Activated naive CD4-positive, alpha-beta T cell treated with anti-CD3 and anti-CD28 coated beads, Interleukin-2, amount 50 U/mL, for 24 hours (primary cell): Measurements from ENCODE around the gene DIS3L2.
"Not testable (repeated sequence)": the region's sequence is repeated elsewhere in the genome, so short reads cannot be mapped to it uniquely, and the experiment has no call there.

Source experiments
- H3K27ac Mint-ChIP-seq: one replicate; pipeline ENCODE4 v1.8.0; 2021; ENCODE audit warnings: mild to moderate bottlenecking, mixed read lengths
- H3K27me3 Mint-ChIP-seq: one replicate; pipeline ENCODE4 v1.8.0; 2021; ENCODE audit warnings: mixed read lengths
- H3K36me3 Mint-ChIP-seq: one replicate; pipeline ENCODE4 v1.8.0; 2021; ENCODE audit warnings: mixed read lengths
- H3K4me1 Mint-ChIP-seq: one replicate; pipeline ENCODE4 v1.8.0; 2021; ENCODE audit warnings: mixed read lengths
- H3K4me3 Mint-ChIP-seq: one replicate; pipeline ENCODE4 v1.8.0; 2021; ENCODE audit warnings: mild to moderate bottlenecking, mixed read lengths
- H3K9me3 Mint-ChIP-seq: one replicate; pipeline ENCODE4 v1.8.0; 2021; ENCODE audit warnings: mixed read lengths

Gene DIS3L2

GRCh38 chr2:232333361-232334135, 372.0 kb downstream of the DIS3L2 start:
- Mint-ChIP-seq H3K27me3 (no peaks in the 10 kb centered on the region), H3K36me3 (no peaks in the 10 kb centered on the region), H3K9me3 (no peaks in the 10 kb centered on the region), H3K4me3 (no peak overlapping the region), H3K27ac (peak overlapping the region; percentile 65), H3K4me1 (no peaks in the 10 kb centered on the region)

GRCh38 chr2:232334136-232334884, 372.8 kb downstream of the DIS3L2 start:
- not testable (repeated sequence) for H3K4me1 Mint-ChIP-seq, H3K4me3 Mint-ChIP-seq, H3K27ac Mint-ChIP-seq, H3K36me3 Mint-ChIP-seq, H3K9me3 Mint-ChIP-seq, H3K27me3 Mint-ChIP-seq

- H3K36me3 Mint-ChIP-seq, H3K9me3 Mint-ChIP-seq, H3K4me3 Mint-ChIP-seq, H3K4me1 Mint-ChIP-seq, H3K27me3 Mint-ChIP-seq, H3K27ac Mint-ChIP-seq: not testable (repeated sequence)
These were observed 373.3 kb downstream of the DIS3L2 start for GRCh38 chr2:232334885-232335205.

DNA sequence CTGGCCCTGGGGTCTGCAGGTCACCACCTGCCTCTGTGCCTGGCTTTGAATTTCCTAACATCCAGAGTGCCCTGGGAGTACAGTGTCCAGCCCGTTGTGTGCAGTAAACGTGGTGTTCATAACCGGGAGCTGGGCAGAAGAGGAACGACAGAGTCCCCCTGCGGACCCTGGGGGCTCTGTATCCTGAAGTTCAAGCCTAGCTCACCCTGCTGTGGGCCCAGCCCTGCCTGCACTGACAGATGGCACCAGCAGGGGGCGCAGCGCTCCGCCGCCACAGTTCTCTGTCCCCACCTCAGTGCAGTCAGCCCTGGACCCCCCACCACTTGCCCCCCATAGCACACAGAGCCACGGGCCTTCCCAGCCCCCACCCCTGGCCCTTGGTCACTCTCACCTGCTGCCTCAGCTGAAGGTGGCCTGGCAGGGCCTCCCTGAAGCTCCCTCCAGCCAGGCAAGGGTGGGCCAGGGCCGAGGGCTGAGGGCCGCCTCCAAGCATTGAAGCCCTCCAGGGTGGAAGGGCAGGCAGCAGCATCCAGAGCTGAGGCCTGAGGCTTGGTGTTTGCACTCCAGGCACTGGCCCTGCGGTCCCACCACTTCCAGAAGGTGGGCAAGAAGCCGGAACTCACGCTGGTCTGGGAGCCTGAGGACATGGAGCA, 373.8 kb downstream of the DIS3L2 start:
- not testable (repeated sequence) for H3K4me1 Mint-ChIP-seq, H3K27ac Mint-ChIP-seq, H3K36me3 Mint-ChIP-seq, H3K27me3 Mint-ChIP-seq, H3K9me3 Mint-ChIP-seq, H3K4me3 Mint-ChIP-seq

- H3K36me3 Mint-ChIP-seq = no peaks in the 10 kb centered on the region
- H3K27me3 Mint-ChIP-seq = no peaks in the 10 kb centered on the region
- no peak overlapping the region for H3K27ac Mint-ChIP-seq
- no peaks in the 10 kb centered on the region for H3K9me3 Mint-ChIP-seq
- no peak overlapping the region for H3K4me3 Mint-ChIP-seq
- H3K4me1 Mint-ChIP-seq = no peaks in the 10 kb centered on the region
These were observed 374.3 kb downstream of the DIS3L2 start for GRCh38 chr2:232335859-232336215.

DNA sequence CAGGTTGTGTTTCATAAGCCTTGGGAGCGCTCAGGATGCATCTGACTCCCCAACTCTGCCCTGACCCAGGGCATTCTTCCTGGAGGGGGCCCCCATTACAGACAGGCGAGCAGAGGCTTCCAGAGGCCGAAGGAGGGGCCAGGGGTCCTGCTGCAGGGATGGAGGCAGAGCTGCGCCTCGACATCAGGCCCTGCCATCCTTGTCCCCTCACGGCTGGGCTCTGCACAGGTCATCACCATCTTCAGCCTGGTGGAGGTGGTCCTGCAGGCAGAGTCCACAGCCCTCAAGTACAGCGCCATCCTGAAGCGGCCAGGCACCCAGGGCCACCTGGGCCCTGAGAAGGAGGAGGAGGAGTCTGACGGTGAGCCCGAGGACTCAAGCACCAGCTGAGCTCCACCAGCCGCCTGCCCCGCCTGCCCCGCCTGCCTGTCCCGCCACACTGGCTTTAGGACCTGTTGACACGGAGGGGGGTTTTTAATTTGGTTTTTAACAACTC, 374.8 kb downstream of the DIS3L2 start:
- Mint-ChIP-seq H3K4me3 (no peak overlapping the region), H3K4me1 (no peaks in the 10 kb centered on the region), H3K27ac (no peak overlapping the region), H3K27me3 (no peaks in the 10 kb centered on the region), H3K36me3 (no peaks in the 10 kb centered on the region), H3K9me3 (no peaks in the 10 kb centered on the region)

DNA sequence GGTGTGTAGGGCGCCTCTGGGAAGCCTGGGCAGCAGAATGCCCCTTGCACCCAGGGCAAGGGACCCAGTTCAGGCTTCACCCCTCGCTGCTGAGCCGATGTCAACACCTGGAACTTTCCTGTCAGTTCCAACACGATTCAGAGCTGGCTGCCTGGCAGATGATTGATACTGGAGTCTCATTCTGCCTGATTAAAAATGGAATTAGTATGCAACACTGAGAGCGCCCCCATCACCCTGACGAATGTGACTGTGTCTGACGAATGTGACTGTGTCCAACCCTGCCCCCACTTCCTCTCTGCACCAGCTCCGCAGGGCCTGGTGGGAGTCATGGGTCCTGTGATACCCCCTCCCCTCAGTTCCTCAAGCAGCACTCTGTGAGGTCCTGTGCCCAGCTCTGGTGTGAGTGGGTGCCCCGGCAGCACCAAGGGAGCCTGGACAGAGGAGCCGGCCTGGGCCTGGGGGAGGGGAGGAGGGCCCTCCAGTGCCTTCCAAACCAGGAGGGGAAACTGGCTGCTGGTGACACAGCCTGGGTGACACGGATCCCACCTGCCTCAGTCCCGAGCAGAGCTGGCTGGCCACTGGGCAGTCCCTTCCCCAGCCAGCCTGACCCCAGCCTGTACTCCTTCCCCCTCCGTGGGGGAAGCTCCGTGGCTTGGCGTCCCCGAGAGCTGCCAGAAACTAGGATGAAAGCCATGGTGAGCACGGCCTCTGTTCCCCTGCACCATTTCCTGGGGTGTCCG, 375.6 kb downstream of the DIS3L2 start:
- Mint-ChIP-seq H3K9me3 (no peaks in the 10 kb centered on the region), H3K36me3 (no peaks in the 10 kb centered on the region), H3K4me3 (no peak overlapping the region), H3K4me1 (no peaks in the 10 kb centered on the region), H3K27me3 (no peaks in the 10 kb centered on the region), H3K27ac (no peak overlapping the region)

DNA sequence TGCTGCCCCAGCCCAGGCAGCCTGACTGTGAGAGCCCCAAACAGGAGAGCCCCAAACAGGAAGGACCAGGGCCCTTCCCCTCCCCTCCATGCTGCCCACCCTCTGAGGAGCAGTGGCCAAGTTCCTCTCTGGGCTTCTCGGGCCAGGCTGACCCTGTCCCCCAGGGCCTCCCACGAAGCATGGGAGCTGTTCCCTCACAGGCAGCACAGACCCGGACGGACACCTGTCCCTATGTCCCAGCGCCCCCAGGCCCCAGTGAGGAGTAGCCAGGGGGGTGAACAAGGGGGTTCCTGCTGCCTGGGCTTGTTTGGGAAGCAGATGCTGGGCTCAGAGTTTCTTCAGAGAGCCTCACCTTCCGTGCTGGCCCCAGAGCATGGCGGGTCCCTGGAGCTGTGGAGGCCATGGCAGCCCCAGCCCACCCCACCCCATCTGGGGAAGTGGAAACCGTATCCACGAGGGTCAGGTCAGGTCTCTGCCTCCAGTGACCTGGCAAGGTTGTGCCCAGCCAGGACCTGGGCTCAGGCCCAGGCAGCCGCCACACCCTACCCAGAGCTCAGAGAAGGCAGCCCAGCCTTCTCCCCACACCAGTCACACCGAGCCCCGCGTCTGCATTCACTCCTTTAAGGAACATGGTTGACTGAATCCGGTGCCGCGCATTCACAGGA, 376.7 kb downstream of the DIS3L2 start:
- H3K4me3 Mint-ChIP-seq, H3K36me3 Mint-ChIP-seq, H3K9me3 Mint-ChIP-seq, H3K27ac Mint-ChIP-seq, H3K27me3 Mint-ChIP-seq, H3K4me1 Mint-ChIP-seq: not testable (repeated sequence)

DNA sequence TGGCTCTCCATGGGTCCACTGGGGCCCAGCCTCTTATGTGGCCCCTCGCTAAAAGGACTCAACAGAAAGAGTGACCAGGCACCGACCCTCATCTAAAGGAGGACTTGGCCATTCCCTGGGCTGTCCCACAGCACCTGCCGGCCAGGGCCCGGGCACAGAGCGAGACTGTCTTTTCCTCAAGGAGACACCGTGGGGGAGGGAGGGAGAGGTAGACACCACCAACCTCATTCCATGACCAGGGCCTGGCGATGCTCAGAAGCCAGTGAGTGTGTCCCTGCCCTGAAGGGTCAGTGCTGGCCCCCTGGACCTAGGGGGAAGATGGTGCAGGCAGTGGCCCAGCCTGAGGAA, 377.2 kb downstream of the DIS3L2 start:
- peaks cover 7% of the 10 kb centered on the region for H3K4me1 Mint-ChIP-seq

GRCh38 chr2:232339121-232340081, 377.9 kb downstream of the DIS3L2 start:
- no peak overlapping the region for H3K27ac Mint-ChIP-seq

More for the DNA sequence above, 377.2 kb downstream of the DIS3L2 start:
- H3K27ac Mint-ChIP-seq = no peak overlapping the region
- H3K9me3 Mint-ChIP-seq = no peaks in the 10 kb centered on the region
- no peaks in the 10 kb centered on the region for H3K27me3 Mint-ChIP-seq
- no peaks in the 10 kb centered on the region for H3K36me3 Mint-ChIP-seq
- no peak overlapping the region for H3K4me3 Mint-ChIP-seq

DNA sequence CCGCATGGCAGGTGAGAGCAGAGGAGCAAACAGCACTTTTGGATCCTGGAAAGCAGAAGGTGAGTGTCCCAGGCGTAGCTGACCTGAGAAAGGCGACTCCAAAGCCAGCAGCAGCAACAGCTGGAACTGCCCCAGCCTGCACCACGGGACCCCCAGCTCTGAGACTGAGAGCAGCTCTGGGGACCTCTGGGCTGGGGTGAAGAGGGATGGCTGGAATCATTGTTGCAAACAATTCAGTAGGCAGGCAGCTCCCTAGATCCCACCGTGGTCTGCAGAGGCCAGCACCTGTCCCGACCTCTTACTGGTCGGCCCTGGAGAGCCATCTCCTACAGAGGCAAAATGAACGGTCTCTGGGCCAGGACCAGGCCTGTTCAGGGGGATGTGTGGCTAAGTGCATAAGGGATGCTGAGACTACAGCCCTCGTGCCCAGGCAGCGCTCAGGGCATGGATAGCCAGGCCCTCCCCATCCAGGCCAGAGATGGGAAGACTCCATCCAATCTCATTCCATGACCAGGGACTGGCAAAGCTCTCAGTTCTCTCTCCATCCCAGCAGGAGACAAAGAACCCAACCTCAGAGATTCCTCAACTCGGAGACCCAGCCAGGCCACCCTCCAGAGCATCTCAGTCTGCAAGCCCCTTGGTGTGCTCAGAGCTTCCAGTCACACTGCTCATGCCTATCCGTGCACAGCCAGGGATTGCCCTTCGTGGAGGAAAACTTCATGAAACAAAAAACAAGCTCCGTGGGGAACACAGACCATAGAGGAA, 378.8 kb downstream of the DIS3L2 start:
- Mint-ChIP-seq H3K4me1 (peaks cover 7% of the 10 kb centered on the region), H3K27me3 (no peaks in the 10 kb centered on the region), H3K4me3 (no peak overlapping the region), H3K36me3 (no peaks in the 10 kb centered on the region), H3K27ac (no peak overlapping the region), H3K9me3 (no peaks in the 10 kb centered on the region)

More at GRCh38 chr2:232339121-232340081, 377.9 kb downstream of the DIS3L2 start:
- no peaks in the 10 kb centered on the region for H3K9me3 Mint-ChIP-seq
- no peak overlapping the region for H3K4me3 Mint-ChIP-seq
- H3K4me1 Mint-ChIP-seq = peaks cover 7% of the 10 kb centered on the region
- H3K27me3 Mint-ChIP-seq = no peaks in the 10 kb centered on the region
- H3K36me3 Mint-ChIP-seq = no peaks in the 10 kb centered on the region

DNA sequence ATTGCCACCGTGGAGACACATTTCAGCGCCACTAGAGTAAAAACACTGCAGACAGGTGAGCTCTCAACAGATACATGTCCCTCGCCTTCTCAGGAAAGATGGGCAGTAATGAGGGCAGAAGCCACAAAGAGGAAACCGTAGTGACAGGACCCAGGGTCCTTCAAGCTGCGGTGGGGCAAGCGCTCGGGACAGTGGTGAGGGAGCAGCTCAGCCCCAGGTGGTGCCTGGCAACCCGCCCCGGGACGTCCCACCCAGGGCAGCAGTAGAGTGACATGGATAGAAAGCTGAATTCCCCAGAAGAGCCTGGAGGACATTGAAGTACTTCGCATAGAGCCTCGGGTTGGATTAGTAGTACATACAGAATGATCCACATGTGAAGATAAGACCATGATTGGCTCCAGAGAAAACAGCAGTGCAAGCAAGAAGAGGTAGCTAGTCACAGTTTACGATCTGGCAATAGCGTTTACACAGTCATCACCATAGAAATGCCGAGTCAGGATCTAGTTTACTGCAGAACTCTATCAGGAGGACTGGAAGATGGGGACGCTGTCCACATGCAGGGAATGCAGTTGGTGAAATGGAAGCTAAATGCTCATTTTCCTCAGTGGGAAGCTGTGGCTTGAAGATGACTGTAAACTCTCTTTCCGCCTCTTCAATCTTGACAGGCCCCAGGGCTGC, 379.7 kb downstream of the DIS3L2 start:
- H3K27me3 Mint-ChIP-seq = no peaks in the 10 kb centered on the region
- no peak overlapping the region for H3K4me3 Mint-ChIP-seq
- H3K27ac Mint-ChIP-seq = no peak overlapping the region
- peaks cover 7% of the 10 kb centered on the region for H3K4me1 Mint-ChIP-seq
- no peaks in the 10 kb centered on the region for H3K9me3 Mint-ChIP-seq
- no peaks in the 10 kb centered on the region for H3K36me3 Mint-ChIP-seq

DNA sequence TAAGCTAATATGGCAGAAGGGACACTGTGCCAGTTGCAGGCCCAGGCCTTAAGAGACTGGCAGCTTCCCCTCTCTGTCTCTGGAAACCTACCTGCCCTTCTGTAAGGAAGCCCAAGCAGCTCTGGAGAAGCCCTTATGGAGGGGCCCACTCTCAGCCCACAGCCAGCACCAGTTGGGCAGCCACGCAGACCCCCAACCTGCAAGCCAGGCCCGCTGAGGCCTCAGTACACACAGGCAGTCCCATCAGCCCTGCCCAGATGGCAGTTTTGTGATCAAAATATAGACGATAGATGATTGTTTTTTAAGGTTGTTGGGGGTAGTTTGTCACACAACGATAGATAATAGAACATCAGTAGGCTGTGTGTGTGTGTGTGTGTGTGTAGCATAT, 380.2 kb downstream of the DIS3L2 start:
- peaks cover 7% of the 10 kb centered on the region for H3K4me1 Mint-ChIP-seq
- H3K36me3 Mint-ChIP-seq = no peaks in the 10 kb centered on the region
- H3K27me3 Mint-ChIP-seq = no peaks in the 10 kb centered on the region
- no peaks in the 10 kb centered on the region for H3K9me3 Mint-ChIP-seq
- H3K4me3 Mint-ChIP-seq = no peak overlapping the region
- H3K27ac Mint-ChIP-seq = no peak overlapping the region
